ENCODE measurements around the gene PTPRA. TPM values are rescaled to one million over a fixed set of nuclear protein-coding genes. Genes with fewer than 3 reads are reported as not detected.

The PTPRA gene
- total and polyA plus RNA-seq, 2 of the 8 experiments (the other 6 are each of a cell fraction or from before 2014, with no cell fraction given) = 47.7 to 51.3 TPM

- Histone ChIP-seq H3K9ac (replicated peaks in 1 of 4; ENCODE audit: extremely low read depth in 1 of 4, low read depth in 3 of 4, low read length in 3 of 4) (no peak overlapping the region), H3K79me2 (ENCODE audit: control insufficient read depth in 1 of 2, insufficient read depth in 2 of 2, low read length in 2 of 2) (no peaks in the 10 kb centered on the region), H3K4me1 (replicated peaks in 1 of 4; ENCODE audit: control insufficient read depth in 3 of 4, insufficient read depth in 4 of 4, low read length in 3 of 4) (peaks cover 0 to 4% (median 0%) of the 10 kb centered on the region in 4 experiments; a peak in 3 of 7 replicates), H3K14ac (ENCODE audit: insufficient read length) (no peak overlapping the region), H3K56ac (replicated peaks; ENCODE audit: insufficient read length, low read depth, low read length) (no peak overlapping the region), H3K4me3 (ENCODE audit: extremely low read depth in 1 of 4, insufficient read depth in 2 of 4, low read depth in 3 of 4, low read length in 4 of 4) (no peak overlapping the region), H2BK5ac (ENCODE audit: low read depth, low read length) (no peak overlapping the region), H2BK120ac (replicated peaks; ENCODE audit: low read depth, low read length) (no peak overlapping the region), H2BK20ac (ENCODE audit: low read length) (no peak overlapping the region), H3K4me2 (ENCODE audit: insufficient read depth in 1 of 2, low read depth in 2 of 2, low read length in 2 of 2) (no peak overlapping the region), H3K4ac (replicated peaks; ENCODE audit: insufficient read length, low read depth, low read length) (no peak overlapping the region), H4K91ac (replicated peaks; ENCODE audit: insufficient read length, low read length) (no peak overlapping the region), H4K8ac (ENCODE audit: extremely low read depth, insufficient read depth, low read length) (no peak overlapping the region), H3K36me3 (ENCODE audit: control insufficient read depth in 2 of 4, insufficient read depth in 4 of 4, low read length in 3 of 4) (no peaks in the 10 kb centered on the region), H3K27ac (ENCODE audit: low read depth, low read length) (no peak overlapping the region), H3K18ac (ENCODE audit: extremely low read depth, low read length) (no peak overlapping the region), H2AFZ (ENCODE audit: low read length) (no peak overlapping the region), H3K23me2 (ENCODE audit: low read depth, low read length) (no peaks in the 10 kb centered on the region; the same call in 1 of the 2 replicates), H4K5ac (ENCODE audit: insufficient read length, low read depth, low read length) (no peak overlapping the region), H3K27me3 (replicated peaks in 1 of 4; ENCODE audit: control insufficient read depth in 3 of 4, extremely low read depth in 1 of 4, insufficient read depth in 3 of 4, low read length in 3 of 4) (no peaks in the 10 kb centered on the region), H2BK15ac (ENCODE audit: low read length) (no peak overlapping the region), H4K20me1 (replicated peaks in 1 of 2; ENCODE audit: control insufficient read depth in 1 of 2, insufficient read depth in 2 of 2, low read length in 2 of 2) (no peaks in the 10 kb centered on the region), H3K79me1 (ENCODE audit: low read depth, low read length) (no peaks in the 10 kb centered on the region), H3K9me3 (ENCODE audit: insufficient read depth in 2 of 2, low read depth in 1 of 2, low read length in 1 of 2) (no peaks in the 10 kb centered on the region), H2AK5ac (ENCODE audit: low read depth, low read length) (no peak overlapping the region), H3K23ac (ENCODE audit: insufficient read length) (no peak overlapping the region), H2BK12ac (ENCODE audit: low read depth, low read length) (no peak overlapping the region)
- 87% methylated on average over 4 of the region's 4 CpGs; no CpG with 5 or more reads in 1 of the 2 experiments for WGBS, 2 experiments (ENCODE audit: extremely low coverage in 1 of 2, insufficient coverage in 1 of 2, insufficient read length in 1 of 2, insufficient replicate concordance in 2 of 2, low coverage in 1 of 2, low lambda C conversion rate in 2 of 2, missing lambda C conversion rate in 1 of 2)
- DNase-seq (ENCODE audit: low read depth in 1 of 2, low spot score in 2 of 2) = no peak
- CTCF ChIA-PET (ENCODE audit: partially characterized antibody) = interaction anchor here (1.1 to 5.4 kb wide), 6 partner anchors 16 to 175 kb away, joined by 4 to 94 read pairs (median 5); no protein-coding TSS in a partner anchor
- POLR2A ChIA-PET (ENCODE audit: partially characterized antibody) = interaction anchor here (1.4 kb wide), 1 partner anchor 9 kb away, joined by 5 read pairs; the partner anchor contains the start of genes PCED1A and VPS16
- no peak for TF ChIP-seq JUN (IDR thresholded peaks at IDR 0.05; ENCODE audit: low read depth, low read length)
- TF ChIP-seq YY1 (IDR thresholded peaks at IDR 0.05; ENCODE audit: low read depth, low read length) = no peak
- TF ChIP-seq NRF1 (IDR thresholded peaks at IDR 0.05; ENCODE audit: low read depth, low read length) = no peak
- TF ChIP-seq ZNF274 (IDR thresholded peaks at IDR 0.05; ENCODE audit: borderline replicate concordance, extremely low read depth, low read length) = no peak
- no peak for FAIRE-seq
Measured at GRCh38 chr20:2849529-2849928, 23.8 kb upstream of the PTPRA start.
